Measurements from ENCODE around the gene KIAA0319L. TPM values are rescaled to one million over a fixed set of nuclear protein-coding genes. Genes with fewer than 3 reads are reported as not detected.
A peak's percentile ranks its signal among the peaks of the same experiment; 100 is the strongest.

Gene KIAA0319L
- total RNA-seq, 2 donors from 2014 or later = 58.8 to 79.0 TPM

- DNase-seq (no peak), ATAC-seq (no peak)
- Mint-ChIP-seq H3K4me1 (peaks cover 9% of the 10 kb centered on the region), H3K36me3 (ENCODE audit: low read depth) (no peaks in the 10 kb centered on the region), H3K4me3 (no peak overlapping the region), H3K27ac (peak overlapping the region; percentile 16), H3K27me3 (no peaks in the 10 kb centered on the region)
- no peaks in the 10 kb centered on the region for H3K9me3 ChIP-seq (ENCODE audit: control insufficient read depth, low read length, poor library complexity, severe bottlenecking)
These were observed 131.1 kb downstream of the KIAA0319L start for GRCh38 chr1:35426097-35426586.

GRCh38 chr1:35408925-35409324 lies 148.3 kb downstream of the KIAA0319L start:
- Mint-ChIP-seq H3K4me3 (no peak overlapping the region), H3K36me3 (ENCODE audit: low read depth) (peaks cover 14% of the 10 kb centered on the region), H3K27me3 (no peaks in the 10 kb centered on the region), H3K27ac (no peak overlapping the region), H3K4me1 (peaks cover 2% of the 10 kb centered on the region)
- no peaks in the 10 kb centered on the region for H3K9me3 ChIP-seq (ENCODE audit: control insufficient read depth, low read length, poor library complexity, severe bottlenecking)
- DNase-seq = no peak
- no peak for ATAC-seq

DNA sequence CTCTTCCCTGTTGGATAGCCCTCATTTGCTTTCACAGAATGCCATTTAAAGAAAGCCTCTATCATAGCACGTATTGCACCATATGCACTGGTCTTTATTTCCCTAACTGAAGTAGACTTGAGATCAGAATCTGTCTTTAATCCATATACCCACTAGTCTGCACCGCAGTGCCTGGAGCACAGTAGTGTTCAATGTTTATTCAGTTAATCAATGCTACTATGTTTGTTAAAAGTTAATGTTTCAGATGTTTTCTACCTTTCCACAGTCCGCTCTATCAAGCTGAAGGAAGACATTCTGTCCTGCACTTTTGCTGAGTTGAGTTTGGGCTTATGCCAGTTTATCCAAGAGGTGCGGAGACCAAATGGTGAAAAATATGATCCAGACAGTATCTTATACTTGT lies 149.5 kb downstream of the KIAA0319L start:
- H3K27ac Mint-ChIP-seq = no peak overlapping the region
- H3K36me3 Mint-ChIP-seq (ENCODE audit: low read depth) = peaks cover 14% of the 10 kb centered on the region
- no peak for ATAC-seq

GRCh38 chr1:35406103-35406502 lies 151.1 kb downstream of the KIAA0319L start:
- Mint-ChIP-seq H3K27ac (no peak overlapping the region), H3K4me3 (no peak overlapping the region), H3K36me3 (ENCODE audit: low read depth) (peaks cover 17% of the 10 kb centered on the region), H3K27me3 (no peaks in the 10 kb centered on the region), H3K4me1 (no peaks in the 10 kb centered on the region)
- ATAC-seq (no peak), DNase-seq (no peak)
- no peaks in the 10 kb centered on the region for H3K9me3 ChIP-seq (ENCODE audit: control insufficient read depth, low read length, poor library complexity, severe bottlenecking)

More for the DNA sequence above, 149.5 kb downstream of the KIAA0319L start:
- no peak for DNase-seq
- no peaks in the 10 kb centered on the region for H3K9me3 ChIP-seq (ENCODE audit: control insufficient read depth, low read length, poor library complexity, severe bottlenecking)
- Mint-ChIP-seq H3K4me3 (no peak overlapping the region), H3K27me3 (no peaks in the 10 kb centered on the region), H3K4me1 (peaks cover 2% of the 10 kb centered on the region)

- ATAC-seq = no peak
- peaks cover 15% of the 10 kb centered on the region for H3K36me3 Mint-ChIP-seq (ENCODE audit: low read depth)
These were observed 156.2 kb downstream of the KIAA0319L start for GRCh38 chr1:35401049-35401448.

GRCh38 chr1:35398739-35399138 lies 158.5 kb downstream of the KIAA0319L start:
- no peak overlapping the region for H3K4me3 Mint-ChIP-seq
- H3K27ac Mint-ChIP-seq = peak overlapping the region; percentile 37
- H3K36me3 Mint-ChIP-seq (ENCODE audit: low read depth) = peaks cover 17% of the 10 kb centered on the region
- ATAC-seq (no peak), DNase-seq (no peak)
- peaks cover 8% of the 10 kb centered on the region for H3K4me1 Mint-ChIP-seq
- no peaks in the 10 kb centered on the region for H3K27me3 Mint-ChIP-seq
- no peaks in the 10 kb centered on the region for H3K9me3 ChIP-seq (ENCODE audit: control insufficient read depth, low read length, poor library complexity, severe bottlenecking)

More at GRCh38 chr1:35401049-35401448, 156.2 kb downstream of the KIAA0319L start:
- H3K9me3 ChIP-seq (ENCODE audit: control insufficient read depth, low read length, poor library complexity, severe bottlenecking) = no peaks in the 10 kb centered on the region
- no peak for DNase-seq
- peaks cover 6% of the 10 kb centered on the region for H3K4me1 Mint-ChIP-seq
- no peaks in the 10 kb centered on the region for H3K27me3 Mint-ChIP-seq
- no peak overlapping the region for H3K27ac Mint-ChIP-seq
- H3K4me3 Mint-ChIP-seq = no peak overlapping the region

DNA sequence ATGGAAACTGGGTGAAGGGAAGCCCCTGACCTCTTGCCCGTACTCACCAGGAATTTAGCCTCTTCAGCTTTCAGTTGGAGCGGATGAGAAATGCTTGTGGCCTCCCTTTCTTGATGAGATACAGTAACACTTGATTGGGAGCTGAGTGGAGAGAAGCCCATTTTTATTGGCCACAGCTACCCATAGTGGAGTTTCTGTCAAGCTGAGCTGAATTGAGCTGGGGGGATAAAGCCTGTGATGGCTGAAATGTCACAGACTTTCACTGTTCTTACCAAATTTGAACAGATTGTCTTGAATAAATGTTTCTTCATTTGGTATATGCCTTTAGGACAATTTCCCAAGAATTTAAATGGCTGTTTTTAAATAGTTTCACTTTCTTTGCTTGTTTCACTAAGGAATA lies 162.8 kb downstream of the KIAA0319L start:
- no peaks in the 10 kb centered on the region for H3K9me3 ChIP-seq (ENCODE audit: control insufficient read depth, low read length, poor library complexity, severe bottlenecking)
- ATAC-seq (no peak), DNase-seq (no peak)
- Mint-ChIP-seq H3K27me3 (no peaks in the 10 kb centered on the region), H3K36me3 (ENCODE audit: low read depth) (peaks cover 12% of the 10 kb centered on the region), H3K4me3 (no peak overlapping the region), H3K27ac (no peak overlapping the region), H3K4me1 (peaks cover 8% of the 10 kb centered on the region)

- DNase-seq (no peak), ATAC-seq (no peak)
- Mint-ChIP-seq H3K4me1 (peaks cover 2% of the 10 kb centered on the region), H3K27me3 (no peaks in the 10 kb centered on the region), H3K36me3 (ENCODE audit: low read depth) (peaks cover 3% of the 10 kb centered on the region), H3K4me3 (no peak overlapping the region), H3K27ac (no peak overlapping the region)
- H3K9me3 ChIP-seq (ENCODE audit: control insufficient read depth, low read length, poor library complexity, severe bottlenecking) = no peaks in the 10 kb centered on the region
These were observed 166.4 kb downstream of the KIAA0319L start for GRCh38 chr1:35390600-35391494.

DNA sequence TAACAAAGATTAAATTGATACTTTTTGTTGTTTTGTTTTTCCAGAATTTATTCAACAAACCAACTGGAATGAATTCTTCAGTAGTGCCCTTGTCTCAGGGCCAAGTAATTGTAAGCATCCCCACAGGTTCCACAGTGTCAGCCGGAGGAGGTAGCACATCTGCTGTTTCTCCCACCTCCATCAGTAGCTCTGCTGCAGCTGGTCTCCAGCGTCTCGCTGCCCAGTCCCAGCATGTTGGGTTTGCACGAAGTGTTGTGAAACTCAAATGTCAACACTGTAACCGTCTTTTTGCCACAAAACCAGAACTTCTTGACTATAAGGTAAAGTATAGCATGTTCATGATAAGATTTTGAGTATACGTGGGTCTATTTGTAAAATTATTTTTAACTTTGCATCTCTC lies 170.2 kb downstream of the KIAA0319L start:
- Mint-ChIP-seq H3K4me1 (no peaks in the 10 kb centered on the region), H3K27me3 (no peaks in the 10 kb centered on the region), H3K36me3 (ENCODE audit: low read depth) (no peaks in the 10 kb centered on the region), H3K4me3 (no peak overlapping the region), H3K27ac (no peak overlapping the region)
- ATAC-seq (no peak), DNase-seq (no peak)
- H3K9me3 ChIP-seq (ENCODE audit: control insufficient read depth, low read length, poor library complexity, severe bottlenecking) = no peaks in the 10 kb centered on the region

- no peaks in the 10 kb centered on the region for H3K4me1 Mint-ChIP-seq
- H3K9me3 ChIP-seq (ENCODE audit: control insufficient read depth, low read length, poor library complexity, severe bottlenecking) = no peaks in the 10 kb centered on the region
- H3K27me3 Mint-ChIP-seq = no peaks in the 10 kb centered on the region
- peak overlapping the region; percentile 45 for H3K27ac Mint-ChIP-seq
- DNase-seq (no peak), ATAC-seq (no peak)
- H3K4me3 Mint-ChIP-seq = no peak overlapping the region
- H3K36me3 Mint-ChIP-seq (ENCODE audit: low read depth) = no peaks in the 10 kb centered on the region
These were observed 170.9 kb downstream of the KIAA0319L start for GRCh38 chr1:35386290-35386689.

Other genes with a start within 250 kb of the KIAA0319L start
- gene NCDN, start 396 bp upstream of the KIAA0319L start, total RNA-seq = 10 to 100 TPM; 23.8 to 26.2 TPM
- 1 to 10 TPM; 3.2 to 4.5 TPM for gene TFAP2E, start 15.9 kb upstream of the KIAA0319L start, total RNA-seq
- 10 to 100 TPM; 27.4 to 30.5 TPM for gene PSMB2, start 84.1 kb upstream of the KIAA0319L start, total RNA-seq
- gene C1orf216, start 161.5 kb upstream of the KIAA0319L start, total RNA-seq = 1 to 10 TPM; 5.7 to 9.9 TPM
- 1 to 10 TPM in 1 of 2 donors, under 1 TPM in 1; 0.90 to 1.5 TPM for gene CLSPN, start 212.6 kb upstream of the KIAA0319L start, total RNA-seq

Measured in T-helper 17 cell (primary cell).